Activated naive CD8-positive, alpha-beta T cell (primary cell): ENCODE results near the gene BRD2.

Experiments used
- H3K27ac Mint-ChIP-seq: one replicate; pipeline ENCODE4 v1.8.0; 2021; ENCODE audit warnings: mixed read lengths
- H3K27me3 Mint-ChIP-seq: one replicate; pipeline ENCODE4 v1.8.0; 2021; ENCODE audit warnings: mixed read lengths
- H3K36me3 Mint-ChIP-seq: one replicate; pipeline ENCODE4 v1.8.0; 2021; ENCODE audit warnings: mixed read lengths
- H3K4me1 Mint-ChIP-seq: one replicate; pipeline ENCODE4 v1.8.0; 2021; ENCODE audit warnings: low read depth, mixed read lengths
- H3K4me3 Mint-ChIP-seq: one replicate; pipeline ENCODE4 v1.8.0; 2021; ENCODE audit warnings: mild to moderate bottlenecking, mixed read lengths
- H3K9me3 Mint-ChIP-seq: one replicate; pipeline ENCODE4 v1.8.0; 2021; ENCODE audit warnings: low read depth, mixed read lengths

Gene BRD2

GRCh38 chr6:33017694-33018353 is 49.4 kb downstream of the BRD2 start:
- Mint-ChIP-seq H3K9me3 (no peaks in the 10 kb centered on the region), H3K36me3 (no peaks in the 10 kb centered on the region), H3K27me3 (peaks cover 1% of the 10 kb centered on the region), H3K27ac (peak overlapping the region; percentile 11), H3K4me1 (peaks cover 20% of the 10 kb centered on the region), H3K4me3 (no peak overlapping the region)

GRCh38 chr6:33018418-33018817 is 50.0 kb downstream of the BRD2 start:
- no peaks in the 10 kb centered on the region for H3K9me3 Mint-ChIP-seq
- H3K4me1 Mint-ChIP-seq: peaks cover 20% of the 10 kb centered on the region
- H3K36me3 Mint-ChIP-seq: no peaks in the 10 kb centered on the region
- peak overlapping the region; percentile 1 for H3K4me3 Mint-ChIP-seq
- H3K27ac Mint-ChIP-seq: peak overlapping the region; percentile 11
- peaks cover 1% of the 10 kb centered on the region for H3K27me3 Mint-ChIP-seq

DNA sequence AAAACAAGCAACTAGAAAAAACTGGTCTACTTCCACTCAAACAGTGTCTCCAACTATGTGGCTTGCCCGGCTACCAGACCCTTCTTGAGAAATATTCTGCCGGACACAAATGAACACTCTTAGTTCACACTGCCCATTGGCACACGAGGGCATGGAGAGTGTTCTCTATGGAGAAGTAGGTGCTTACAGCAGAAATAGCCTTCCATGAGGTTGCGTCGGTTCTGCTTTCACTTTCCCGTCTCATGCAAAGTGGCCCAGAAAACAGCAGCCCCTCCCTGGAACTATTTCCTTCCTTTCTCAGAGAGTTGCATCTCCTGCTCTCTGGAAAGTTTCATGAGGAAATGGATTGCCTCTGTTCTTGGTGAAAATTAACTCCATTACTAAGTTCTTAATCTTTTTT is 50.5 kb downstream of the BRD2 start:
- H3K27me3 Mint-ChIP-seq: peaks cover 1% of the 10 kb centered on the region

DNA sequence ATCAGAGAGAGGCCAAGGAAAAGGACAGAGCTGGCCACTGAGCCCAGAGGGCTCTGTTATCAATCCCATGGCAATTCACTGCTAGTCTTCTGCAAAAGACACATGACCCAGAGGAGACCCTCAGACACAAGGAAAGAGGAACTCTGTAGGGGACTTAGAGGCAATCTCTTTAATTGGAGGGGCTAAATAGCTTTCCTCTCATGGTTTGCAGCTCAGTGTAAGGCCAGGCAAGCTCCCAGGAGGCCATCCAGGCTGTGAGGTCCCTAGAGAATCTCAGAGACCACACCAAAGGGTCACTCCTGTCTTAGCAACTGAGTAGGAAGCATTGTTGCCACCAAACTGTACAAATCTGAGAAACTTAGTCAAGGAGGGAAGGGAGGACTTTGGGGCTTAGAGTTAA is 51.0 kb downstream of the BRD2 start:
- peak overlapping the region; percentile 63 for H3K4me3 Mint-ChIP-seq

More for the DNA sequence above, 50.5 kb downstream of the BRD2 start:
- no peaks in the 10 kb centered on the region for H3K9me3 Mint-ChIP-seq
- H3K4me1 Mint-ChIP-seq: peaks cover 20% of the 10 kb centered on the region
- H3K4me3 Mint-ChIP-seq: peak overlapping the region; percentile 63
- H3K27ac Mint-ChIP-seq: peak overlapping the region; percentile 83
- H3K36me3 Mint-ChIP-seq: no peaks in the 10 kb centered on the region

DNA sequence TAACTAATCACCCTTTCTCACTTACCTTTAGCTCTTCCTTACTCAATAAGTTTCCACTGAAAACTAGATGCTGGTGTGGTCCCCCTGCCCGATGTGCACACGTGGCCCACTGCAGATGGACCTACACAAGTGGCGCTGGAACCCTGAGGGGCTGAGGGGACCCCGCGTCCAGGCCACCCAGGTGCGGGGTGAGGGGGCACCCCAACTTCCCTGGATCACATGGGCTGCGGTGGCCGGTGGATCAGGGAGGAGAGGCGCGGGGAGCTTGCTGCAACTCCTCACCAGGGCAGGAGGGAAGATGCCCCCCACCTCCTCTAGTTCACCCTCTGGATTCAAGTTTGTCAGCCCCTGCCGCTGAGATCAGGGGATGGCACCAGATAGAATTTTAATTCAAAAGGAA is 53.5 kb downstream of the BRD2 start:
- Mint-ChIP-seq H3K4me3 (no peak overlapping the region), H3K27me3 (no peaks in the 10 kb centered on the region), H3K27ac (no peak overlapping the region), H3K4me1 (peaks cover 16% of the 10 kb centered on the region), H3K36me3 (no peaks in the 10 kb centered on the region), H3K9me3 (no peaks in the 10 kb centered on the region)

More for the DNA sequence above, 51.0 kb downstream of the BRD2 start:
- Mint-ChIP-seq H3K9me3 (no peaks in the 10 kb centered on the region), H3K27ac (peak overlapping the region; percentile 83), H3K27me3 (peaks cover 1% of the 10 kb centered on the region), H3K4me1 (peaks cover 20% of the 10 kb centered on the region), H3K36me3 (no peaks in the 10 kb centered on the region)

GRCh38 chr6:33023536-33023935 is 55.1 kb downstream of the BRD2 start:
- Mint-ChIP-seq H3K36me3 (no peaks in the 10 kb centered on the region), H3K27me3 (no peaks in the 10 kb centered on the region), H3K4me3 (no peak overlapping the region), H3K27ac (no peak overlapping the region), H3K4me1 (peaks cover 7% of the 10 kb centered on the region), H3K9me3 (no peaks in the 10 kb centered on the region)

- Mint-ChIP-seq H3K27ac (no peak overlapping the region), H3K4me1 (peaks cover 2% of the 10 kb centered on the region), H3K36me3 (no peaks in the 10 kb centered on the region), H3K4me3 (no peak overlapping the region), H3K9me3 (no peaks in the 10 kb centered on the region), H3K27me3 (no peaks in the 10 kb centered on the region)
Measured at GRCh38 chr6:33024521-33024920, 56.1 kb downstream of the BRD2 start.

GRCh38 chr6:33028220-33028849 is 59.9 kb downstream of the BRD2 start:
- Mint-ChIP-seq H3K27me3 (no peaks in the 10 kb centered on the region), H3K9me3 (no peaks in the 10 kb centered on the region), H3K4me3 (no peak overlapping the region), H3K36me3 (no peaks in the 10 kb centered on the region), H3K4me1 (peaks cover 2% of the 10 kb centered on the region), H3K27ac (no peak overlapping the region)

DNA sequence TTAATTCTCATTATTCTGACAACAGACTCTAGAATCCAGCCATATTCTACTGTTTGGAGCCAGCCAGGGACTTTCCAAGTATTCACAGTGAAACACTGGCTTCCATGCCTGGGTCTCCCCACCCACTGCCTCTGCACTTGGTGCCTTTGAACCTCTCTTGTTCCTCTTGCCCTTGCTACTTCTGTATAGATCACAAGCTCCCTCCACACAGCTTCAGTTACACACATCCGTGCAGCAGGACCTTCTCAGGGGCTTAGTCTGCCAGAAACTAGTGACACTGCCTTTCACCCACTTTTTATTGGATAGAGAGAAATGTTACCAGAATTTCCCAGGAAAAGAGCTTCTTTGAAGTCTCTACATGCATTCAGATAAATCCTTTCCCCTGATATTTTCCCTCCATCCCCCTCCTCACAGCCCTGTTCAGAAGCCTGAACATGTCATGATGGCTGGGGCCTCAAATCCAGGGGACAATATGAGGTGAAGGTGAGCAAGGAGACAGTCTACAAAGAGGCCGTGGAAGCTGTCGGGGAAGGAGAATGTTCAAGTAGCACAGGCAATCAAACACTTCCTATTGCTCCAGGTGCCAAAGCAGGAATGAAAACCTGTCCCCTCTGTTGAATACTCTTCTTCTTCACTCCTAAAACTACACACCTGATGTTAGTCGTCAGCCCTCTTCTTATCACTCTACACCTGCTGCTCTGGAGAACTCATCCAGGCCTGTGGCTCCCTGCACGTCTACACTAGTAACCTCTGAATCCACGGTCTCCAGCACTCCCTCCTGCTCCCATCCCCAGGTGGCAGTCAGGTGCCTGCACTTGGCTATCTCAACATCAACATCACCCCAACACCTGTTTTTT is 61.2 kb downstream of the BRD2 start:
- Mint-ChIP-seq H3K4me3 (no peak overlapping the region), H3K27ac (no peak overlapping the region), H3K4me1 (peaks cover 2% of the 10 kb centered on the region), H3K36me3 (no peaks in the 10 kb centered on the region), H3K27me3 (peaks cover 3% of the 10 kb centered on the region), H3K9me3 (peaks cover 2% of the 10 kb centered on the region)

GRCh38 chr6:33030245-33030644 is 61.9 kb downstream of the BRD2 start:
- Mint-ChIP-seq H3K4me1 (peaks cover 2% of the 10 kb centered on the region), H3K27me3 (peaks cover 8% of the 10 kb centered on the region), H3K9me3 (peaks cover 9% of the 10 kb centered on the region), H3K36me3 (peaks cover 3% of the 10 kb centered on the region), H3K4me3 (no peak overlapping the region), H3K27ac (no peak overlapping the region)
